Measurements from ENCODE around the gene CA9.

- no peak for TF ChIP-seq BHLHE40 (IDR thresholded peaks at IDR 0.05; ENCODE audit: borderline replicate concordance)
- no peak for TF ChIP-seq L3MBTL2 (conservative IDR thresholded peaks at IDR 0.05)
- no peak for TF ChIP-seq ZNF384 (IDR thresholded peaks at IDR 0.05)
Measured at GRCh38 chr9:35679766-35680330, 6.1 kb downstream of the CA9 start.
